ENCODE measurements around the gene TSHR.
"Not testable (repeated sequence)": the region's sequence is repeated elsewhere in the genome, so short reads cannot be mapped to it uniquely, and the experiment has no call there.

TSHR gene

DNA sequence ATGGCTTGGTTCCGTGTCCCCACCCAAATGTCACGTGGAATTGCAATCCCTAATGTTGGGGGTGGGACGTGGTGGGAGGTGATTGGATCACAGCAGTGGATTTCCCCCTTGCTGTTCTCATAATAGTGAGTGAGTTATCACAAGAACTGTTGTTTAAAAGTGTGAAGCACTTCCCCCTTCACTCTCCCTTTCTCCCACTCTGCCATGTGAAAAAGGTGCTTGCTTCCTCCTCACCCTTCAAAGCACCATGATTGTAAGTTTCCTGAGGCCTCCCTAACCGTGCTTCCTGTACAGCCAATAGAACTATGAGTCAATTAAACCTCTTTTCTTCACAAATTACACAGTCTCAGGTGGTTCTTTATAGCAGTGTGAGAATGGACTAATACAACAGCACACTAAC lies 8.6 kb upstream of the TSHR start:
- TF ChIP-seq, protein P1, sequence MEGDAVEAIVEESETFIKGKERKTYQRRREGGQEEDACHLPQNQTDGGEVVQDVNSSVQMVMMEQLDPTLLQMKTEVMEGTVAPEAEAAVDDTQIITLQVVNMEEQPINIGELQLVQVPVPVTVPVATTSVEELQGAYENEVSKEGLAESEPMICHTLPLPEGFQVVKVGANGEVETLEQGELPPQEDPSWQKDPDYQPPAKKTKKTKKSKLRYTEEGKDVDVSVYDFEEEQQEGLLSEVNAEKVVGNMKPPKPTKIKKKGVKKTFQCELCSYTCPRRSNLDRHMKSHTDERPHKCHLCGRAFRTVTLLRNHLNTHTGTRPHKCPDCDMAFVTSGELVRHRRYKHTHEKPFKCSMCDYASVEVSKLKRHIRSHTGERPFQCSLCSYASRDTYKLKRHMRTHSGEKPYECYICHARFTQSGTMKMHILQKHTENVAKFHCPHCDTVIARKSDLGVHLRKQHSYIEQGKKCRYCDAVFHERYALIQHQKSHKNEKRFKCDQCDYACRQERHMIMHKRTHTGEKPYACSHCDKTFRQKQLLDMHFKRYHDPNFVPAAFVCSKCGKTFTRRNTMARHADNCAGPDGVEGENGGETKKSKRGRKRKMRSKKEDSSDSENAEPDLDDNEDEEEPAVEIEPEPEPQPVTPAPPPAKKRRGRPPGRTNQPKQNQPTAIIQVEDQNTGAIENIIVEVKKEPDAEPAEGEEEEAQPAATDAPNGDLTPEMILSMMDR (IDR thresholded peaks at IDR 0.05; ENCODE audit: poor library complexity, severe bottlenecking), result no peak
- no peak for ATAC-seq (ENCODE audit: low read depth)

DNA sequence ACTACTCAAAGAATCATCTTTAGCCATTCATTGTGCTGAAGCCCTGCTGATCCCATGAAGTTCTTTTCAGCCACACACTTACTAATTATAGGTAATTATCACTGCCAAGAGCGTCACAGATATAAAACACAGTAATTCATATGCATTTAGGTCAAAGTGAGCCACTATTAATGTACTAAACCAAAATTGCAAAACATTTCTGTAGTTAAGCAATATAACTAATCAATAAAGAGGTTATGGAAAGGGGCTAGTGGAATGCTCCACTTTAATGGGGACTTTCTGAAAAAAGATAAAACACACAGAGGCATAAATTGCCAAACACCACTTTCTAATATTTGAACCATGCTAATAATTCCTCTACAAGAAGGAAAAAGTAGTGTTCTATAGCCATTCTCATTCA lies 7.1 kb upstream of the TSHR start:
- TF ChIP-seq, protein P1 (IDR thresholded peaks at IDR 0.05; ENCODE audit: poor library complexity, severe bottlenecking), result no peak
- DNase-seq (ENCODE audit: low spot score), result no peak
- H3K4me3 ChIP-seq (ENCODE audit: severe bottlenecking), result no peak overlapping the region
- H3K9me3 ChIP-seq (ENCODE audit: severe bottlenecking), result no peaks in the 10 kb centered on the region
- no peak for ATAC-seq (ENCODE audit: low read depth)
- H3K27ac ChIP-seq (ENCODE audit: poor library complexity, severe bottlenecking), result no peak overlapping the region
- H3K36me3 ChIP-seq (ENCODE audit: low read depth), result no peaks in the 10 kb centered on the region
- H3K4me1 ChIP-seq (ENCODE audit: insufficient read depth, poor library complexity, severe bottlenecking), result peaks cover 8% of the 10 kb centered on the region
- no peaks in the 10 kb centered on the region for H3K27me3 ChIP-seq (ENCODE audit: insufficient read depth, poor library complexity, severe bottlenecking)

More for the DNA sequence above, 8.6 kb upstream of the TSHR start:
- Histone ChIP-seq H3K4me3 (ENCODE audit: severe bottlenecking) (no peak overlapping the region), H3K36me3 (ENCODE audit: low read depth) (no peaks in the 10 kb centered on the region), H3K27ac (ENCODE audit: poor library complexity, severe bottlenecking) (no peak overlapping the region), H3K27me3 (ENCODE audit: insufficient read depth, poor library complexity, severe bottlenecking) (no peaks in the 10 kb centered on the region), H3K4me1 (ENCODE audit: insufficient read depth, poor library complexity, severe bottlenecking) (peaks cover 15% of the 10 kb centered on the region), H3K9me3 (ENCODE audit: severe bottlenecking) (no peaks in the 10 kb centered on the region)
- DNase-seq (ENCODE audit: low spot score), result no peak

DNA sequence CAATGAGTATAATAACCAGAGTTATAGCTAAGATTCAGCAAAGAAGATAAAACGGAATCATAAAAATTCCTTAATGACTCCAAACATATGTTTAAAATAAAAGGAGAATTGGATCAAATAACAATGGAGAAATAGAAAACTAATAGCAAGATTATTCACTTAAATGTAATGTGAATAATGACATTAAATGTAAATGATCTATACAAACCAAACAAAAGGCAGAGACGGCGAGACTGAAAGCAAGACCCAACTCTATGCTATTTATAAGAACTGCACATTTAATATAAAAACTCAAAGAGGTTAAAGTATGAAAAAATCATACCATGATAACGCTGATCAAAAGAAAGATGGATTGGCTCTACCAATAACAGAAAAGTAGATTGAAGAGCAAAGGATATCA lies 3.9 kb upstream of the TSHR start:
- H3K9me3 ChIP-seq (ENCODE audit: severe bottlenecking), result no peaks in the 10 kb centered on the region
- ATAC-seq (ENCODE audit: low read depth), result no peak
- TF ChIP-seq, protein P1 (IDR thresholded peaks at IDR 0.05; ENCODE audit: poor library complexity, severe bottlenecking), result no peak
- H3K27me3 ChIP-seq (ENCODE audit: insufficient read depth, poor library complexity, severe bottlenecking), result peaks cover 7% of the 10 kb centered on the region
- peaks cover under 1% of the 10 kb centered on the region for H3K4me1 ChIP-seq (ENCODE audit: insufficient read depth, poor library complexity, severe bottlenecking)
- no peaks in the 10 kb centered on the region for H3K36me3 ChIP-seq (ENCODE audit: low read depth)
- H3K4me3 ChIP-seq (ENCODE audit: severe bottlenecking), result no peak overlapping the region
- no peak for DNase-seq (ENCODE audit: low spot score)
- H3K27ac ChIP-seq (ENCODE audit: poor library complexity, severe bottlenecking), result no peak overlapping the region

DNA sequence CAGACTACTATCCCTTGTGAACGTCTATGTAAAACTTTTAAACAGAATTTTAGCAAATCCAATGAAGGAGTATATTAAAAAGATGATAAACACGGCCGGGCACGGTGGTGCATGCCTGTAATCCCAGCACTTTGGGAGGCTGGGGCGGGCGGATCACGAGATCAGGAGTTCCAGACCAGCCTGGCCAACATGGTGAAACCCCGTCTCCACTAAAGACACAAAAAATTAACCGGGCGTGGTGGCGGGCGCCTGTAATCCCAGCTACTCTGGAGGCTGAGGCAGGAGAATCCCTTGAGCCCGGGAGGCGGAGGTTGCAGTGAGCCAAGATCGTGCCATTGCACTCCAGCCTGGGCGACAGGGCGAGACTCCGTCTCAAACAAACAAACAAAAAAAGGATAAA lies 2.2 kb upstream of the TSHR start:
- not testable (repeated sequence) for DNase-seq (ENCODE audit: low spot score)

DNA sequence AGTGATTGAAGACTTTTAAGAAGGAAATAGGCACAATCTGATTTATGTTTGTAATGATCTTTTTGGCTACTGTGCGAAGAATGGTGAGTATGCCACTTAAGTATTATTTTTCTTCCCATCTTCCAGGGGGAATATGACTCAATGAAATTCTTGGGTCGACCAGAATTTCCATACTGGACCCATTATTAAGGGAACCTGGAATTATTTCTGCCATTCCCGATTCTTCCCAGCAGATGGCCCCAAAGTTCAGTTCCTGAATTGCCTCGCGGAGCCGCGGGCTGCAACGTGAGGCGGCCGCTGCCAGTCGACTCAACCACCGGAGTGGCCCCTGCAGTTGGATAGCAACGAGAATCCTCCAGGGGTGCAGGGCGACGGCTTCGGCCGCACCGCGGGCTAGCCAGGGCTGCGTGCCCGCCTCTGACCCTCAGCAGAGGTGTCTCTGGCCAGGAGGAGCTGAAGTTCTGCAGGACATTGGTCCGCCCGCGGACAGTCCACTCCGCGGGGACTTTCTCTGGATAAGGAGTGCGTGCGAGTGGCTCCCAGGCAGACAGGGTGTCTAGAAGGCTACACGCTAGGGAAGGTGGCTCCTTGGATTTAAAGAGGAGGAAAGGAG lies 628 bp upstream of the TSHR start:
- Histone ChIP-seq H3K27ac (ENCODE audit: poor library complexity, severe bottlenecking) (no peak overlapping the region), H3K4me1 (ENCODE audit: insufficient read depth, poor library complexity, severe bottlenecking) (no peaks in the 10 kb centered on the region), H3K9me3 (ENCODE audit: severe bottlenecking) (no peaks in the 10 kb centered on the region), H3K27me3 (ENCODE audit: insufficient read depth, poor library complexity, severe bottlenecking) (peaks cover 10% of the 10 kb centered on the region), H3K36me3 (ENCODE audit: low read depth) (no peaks in the 10 kb centered on the region), H3K4me3 (ENCODE audit: severe bottlenecking) (peak overlapping the region; percentile 30)
- ATAC-seq (ENCODE audit: low read depth), result peak; percentile 90
- TF ChIP-seq, protein P1 (IDR thresholded peaks at IDR 0.05; ENCODE audit: poor library complexity, severe bottlenecking), result peak; percentile 97
- DNase-seq (ENCODE audit: low spot score), result peak; percentile 77

More for the DNA sequence above, 2.2 kb upstream of the TSHR start:
- peaks cover 10% of the 10 kb centered on the region for H3K27me3 ChIP-seq (ENCODE audit: insufficient read depth, poor library complexity, severe bottlenecking)
- not testable (repeated sequence) for H3K4me1 ChIP-seq (ENCODE audit: insufficient read depth, poor library complexity, severe bottlenecking); H3K36me3 ChIP-seq (ENCODE audit: low read depth); ATAC-seq (ENCODE audit: low read depth); H3K4me3 ChIP-seq (ENCODE audit: severe bottlenecking); H3K27ac ChIP-seq (ENCODE audit: poor library complexity, severe bottlenecking); H3K9me3 ChIP-seq (ENCODE audit: severe bottlenecking)

Measured in RWPE2 (cell line).